SKM-1 treated with dmso at 0.1 percent for 144 hours (cell line): Measurements from ENCODE around the gene ESRRA.
A peak's percentile ranks its signal among the peaks of the same experiment; 100 is the strongest.

Source experiments
- DNase-seq: peaks from one replicate; lab custom pipeline; 2025; ENCODE audit not compliant: unreplicated experiment; lab: John Stamatoyannopoulos, UW

Gene ESRRA

GRCh38 chr11:64305075-64305690, at the start of gene ESRRA:
ESRRA (plus strand) TSS chr11:64305524; CDS start chr11:64307180, 1,656 bp downstream.
- DNase-seq: peak; percentile 100

- no peak for DNase-seq
Measured at GRCh38 chr11:64256300-64256699, 49.0 kb upstream of the ESRRA start.

GRCh38 chr11:64258356-64258755, 47.0 kb upstream of the ESRRA start:
- no peak for DNase-seq

- no peak for DNase-seq
Measured at GRCh38 chr11:64258946-64259532, 46.3 kb upstream of the ESRRA start.

GRCh38 chr11:64259533-64260067, 45.7 kb upstream of the ESRRA start:
- no peak for DNase-seq

- DNase-seq: no peak
Measured at GRCh38 chr11:64260147-64260708, 45.1 kb upstream of the ESRRA start.

- no peak for DNase-seq
Measured at GRCh38 chr11:64261556-64262080, 43.7 kb upstream of the ESRRA start.

- DNase-seq: no peak
Measured at GRCh38 chr11:64262271-64263002, 42.9 kb upstream of the ESRRA start.

- DNase-seq: no peak
Measured at GRCh38 chr11:64263021-64263946, 42.0 kb upstream of the ESRRA start.

- DNase-seq: no peak
Measured at GRCh38 chr11:64263947-64264317, 41.4 kb upstream of the ESRRA start.

- DNase-seq: no peak
Measured at GRCh38 chr11:64264371-64264852, 40.9 kb upstream of the ESRRA start.

GRCh38 chr11:64265176-64266160, 39.9 kb upstream of the ESRRA start:
- DNase-seq: no peak

- DNase-seq: no peak
Measured at GRCh38 chr11:64266339-64266738, 39.0 kb upstream of the ESRRA start.

- DNase-seq: no peak
Measured at GRCh38 chr11:64267207-64267945, 37.9 kb upstream of the ESRRA start.

- DNase-seq: no peak
Measured at GRCh38 chr11:64268025-64268892, 37.1 kb upstream of the ESRRA start.

GRCh38 chr11:64268893-64269539, 36.3 kb upstream of the ESRRA start:
- peak; percentile 72 for DNase-seq
